KBM-7 (cell line): Measurements from ENCODE around the gene MUC12.

Experiments used
- DNase-seq: peaks from one replicate; pipeline ENCODE4 v3.0.0-alpha.2; 2015
- in situ Hi-C: fragments of 300-500 bp; cut with MboI; formaldehyde crosslinking; loops from 2 replicates; pipeline ENCODE4 v1.14.3; 2020; ENCODE audit warnings: low sequenced_read_pairs, low pct_unique_long_range_greater_than_20kb, mixed read lengths

MUC12 gene

GRCh38 chr7:100957832-100958421 lies 11.4 kb upstream of the MUC12 start:
- in situ Hi-C loops = no loop called here
- no peak for DNase-seq

DNA sequence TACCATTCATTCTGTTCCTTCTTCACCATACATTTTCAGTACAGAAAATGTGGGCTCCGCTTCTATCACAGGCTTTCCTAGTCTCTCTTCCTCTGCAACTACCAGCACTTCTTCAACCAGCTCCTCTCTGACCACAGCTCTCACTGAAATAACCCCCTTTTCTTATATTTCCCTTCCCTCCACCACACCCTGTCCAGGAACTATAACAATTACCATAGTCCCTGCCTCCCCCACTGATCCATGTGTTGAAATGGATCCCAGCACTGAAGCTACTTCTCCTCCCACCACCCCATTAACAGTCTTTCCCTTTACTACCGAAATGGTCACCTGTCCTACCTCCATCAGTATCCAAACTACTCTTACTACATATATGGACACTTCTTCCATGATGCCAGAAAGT lies 9.5 kb upstream of the MUC12 start:
- in situ Hi-C loops = loop anchor here (10.0 kb wide), 1 partner anchor 105 kb away; no protein-coding TSS in a partner anchor
- no peak for DNase-seq

DNA sequence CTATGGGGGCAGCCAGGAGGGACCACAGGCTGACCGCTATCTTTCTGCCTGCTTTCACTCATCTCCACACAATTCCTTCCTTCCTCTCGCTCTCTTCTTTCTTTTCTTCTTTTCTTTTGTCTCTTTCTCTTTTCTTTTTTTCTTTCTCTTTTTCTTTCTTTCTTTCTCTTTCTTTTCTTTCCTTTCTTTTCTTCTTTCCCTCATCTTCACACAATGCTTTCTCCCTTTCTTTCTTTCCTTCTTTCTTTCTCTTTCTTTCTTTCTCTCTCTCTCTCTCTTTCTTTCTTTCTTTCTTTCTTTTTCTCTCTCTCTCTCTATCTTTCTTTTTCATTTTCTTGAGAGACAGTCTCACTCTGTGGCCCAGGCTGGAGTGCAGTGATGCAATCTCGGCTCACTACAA lies 6.8 kb upstream of the MUC12 start:
- in situ Hi-C loops = loop anchor here (10.0 kb wide), 1 partner anchor 102 kb away; no protein-coding TSS in a partner anchor
- DNase-seq = no peak

DNA sequence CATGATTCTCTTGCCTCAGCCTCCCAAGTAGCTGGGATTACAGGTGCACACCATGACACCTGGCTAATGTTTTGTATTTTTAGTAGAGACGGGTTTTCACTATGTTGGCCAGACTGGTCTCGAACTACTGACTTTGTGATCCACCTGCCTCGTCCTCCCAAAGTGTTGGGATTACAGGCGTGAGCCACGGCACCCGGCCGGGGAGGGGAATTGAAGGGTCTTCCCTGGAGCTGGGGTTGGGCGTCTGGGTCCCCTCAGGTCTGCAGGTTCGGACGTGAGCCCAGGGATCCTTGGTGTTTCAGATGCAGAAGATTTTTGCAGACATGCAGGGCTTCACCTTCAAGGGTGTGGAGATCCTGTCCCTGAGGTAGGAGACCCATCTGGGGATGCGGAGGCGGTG lies 6.0 kb upstream of the MUC12 start:
- DNase-seq = no peak
- in situ Hi-C loops = loop anchor here (10.0 kb wide), 1 partner anchor 101 kb away; no protein-coding TSS in a partner anchor

- DNase-seq = no peak
- in situ Hi-C loops = loop anchor here (10.0 kb wide), 1 partner anchor 101 kb away; no protein-coding TSS in a partner anchor
Observed at GRCh38 chr7:100963874-100964273, 5.5 kb upstream of the MUC12 start.

DNA sequence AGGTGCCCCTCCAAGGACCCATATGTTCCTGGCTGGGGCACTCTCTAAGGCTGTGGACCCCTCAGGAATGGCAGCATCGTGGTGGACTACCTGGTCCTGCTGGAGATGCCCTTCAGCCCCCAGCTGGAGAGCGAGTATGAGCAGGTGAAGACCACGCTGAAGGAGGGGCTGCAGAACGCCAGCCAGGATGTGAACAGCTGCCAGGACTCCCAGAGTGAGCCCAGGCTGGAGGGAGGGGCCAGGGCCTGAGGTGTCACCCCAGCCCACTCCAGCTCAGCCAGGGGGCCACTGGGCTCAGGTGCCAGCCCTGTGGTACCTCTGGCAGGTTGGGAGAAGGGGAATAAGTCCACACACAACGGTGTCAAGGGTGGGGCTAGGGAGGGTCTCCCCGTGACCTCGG lies 4.7 kb upstream of the MUC12 start:
- no peak for DNase-seq
- in situ Hi-C loops = loop anchor here (10.0 kb wide), 1 partner anchor 100 kb away; no protein-coding TSS in a partner anchor

DNA sequence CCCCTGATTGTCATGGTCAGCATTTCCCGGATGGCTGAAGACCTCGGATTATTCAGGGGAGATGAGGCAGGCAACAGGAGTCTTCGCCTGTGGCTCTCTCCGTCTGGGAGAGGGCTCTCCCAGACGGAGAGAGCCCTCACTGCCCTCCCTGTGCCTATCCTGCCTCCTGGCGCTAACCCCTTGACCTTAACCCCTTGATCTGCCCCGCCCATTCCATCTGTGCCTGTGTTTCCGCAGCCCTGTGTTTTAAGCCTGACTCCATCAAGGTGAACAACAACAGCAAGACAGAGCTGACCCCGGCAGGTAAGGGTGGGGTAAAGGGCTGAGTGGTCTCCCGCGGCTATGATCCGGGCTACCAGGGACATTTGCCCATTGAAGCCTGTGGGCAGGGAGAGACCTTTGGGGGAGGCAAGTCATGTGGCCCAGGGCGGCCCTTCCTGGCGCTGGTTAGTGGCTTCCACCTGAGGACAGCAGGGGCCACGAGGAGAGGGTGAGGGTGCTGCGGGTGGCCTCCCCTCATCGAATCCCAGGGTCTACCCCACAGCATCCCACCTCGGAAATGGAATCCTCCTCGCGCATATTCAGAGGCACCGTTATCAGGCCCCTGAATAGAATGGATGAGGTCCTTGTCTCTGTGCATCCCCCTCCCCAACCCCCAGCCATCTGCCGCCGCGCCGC lies 4.2 kb upstream of the MUC12 start:
- no peak for DNase-seq
- in situ Hi-C loops = loop anchor here (10.0 kb wide), 1 partner anchor 100 kb away; no protein-coding TSS in a partner anchor

DNA sequence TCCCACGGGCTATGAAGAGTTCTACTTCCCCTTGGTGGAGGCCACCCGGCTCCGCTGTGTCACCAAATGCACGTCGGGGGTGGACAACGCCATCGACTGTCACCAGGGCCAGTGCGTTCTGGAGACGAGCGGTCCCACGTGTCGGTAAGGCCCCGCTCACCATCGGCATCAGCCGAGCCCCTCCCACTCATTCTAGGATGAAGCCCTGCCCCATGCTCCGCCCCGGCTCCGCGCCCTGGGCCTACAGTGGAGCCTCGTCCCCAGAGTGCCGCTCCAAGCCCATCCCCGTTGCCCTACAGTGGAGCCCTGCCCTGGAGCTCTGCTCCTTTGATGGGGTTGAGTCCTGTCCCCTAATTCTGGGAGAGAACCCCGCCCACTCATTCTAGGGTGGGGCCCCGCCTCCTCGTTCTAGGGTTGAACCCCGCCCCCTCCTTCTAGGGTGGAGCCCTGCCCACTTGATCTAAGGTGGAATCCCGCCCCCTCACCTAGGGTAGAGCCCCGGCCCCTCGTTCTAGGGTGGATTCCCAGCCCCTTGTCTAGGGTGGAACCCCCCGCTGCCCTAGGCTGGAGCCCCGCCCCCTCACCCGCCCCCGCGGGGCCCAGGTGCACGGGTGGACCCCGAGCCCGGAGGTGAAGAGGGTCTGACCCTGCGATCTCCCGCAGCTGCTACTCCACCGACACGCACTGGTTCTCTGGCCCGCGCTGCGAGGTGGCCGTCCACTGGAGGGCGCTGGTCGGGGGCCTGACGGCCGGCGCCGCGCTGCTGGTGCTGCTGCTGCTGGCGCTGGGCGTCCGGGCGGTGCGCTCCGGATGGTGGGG lies 3.4 kb upstream of the MUC12 start:
- DNase-seq = peak; percentile 84
- in situ Hi-C loops = loop anchor here (10.0 kb wide), 1 partner anchor 99 kb away; no protein-coding TSS in a partner anchor

DNA sequence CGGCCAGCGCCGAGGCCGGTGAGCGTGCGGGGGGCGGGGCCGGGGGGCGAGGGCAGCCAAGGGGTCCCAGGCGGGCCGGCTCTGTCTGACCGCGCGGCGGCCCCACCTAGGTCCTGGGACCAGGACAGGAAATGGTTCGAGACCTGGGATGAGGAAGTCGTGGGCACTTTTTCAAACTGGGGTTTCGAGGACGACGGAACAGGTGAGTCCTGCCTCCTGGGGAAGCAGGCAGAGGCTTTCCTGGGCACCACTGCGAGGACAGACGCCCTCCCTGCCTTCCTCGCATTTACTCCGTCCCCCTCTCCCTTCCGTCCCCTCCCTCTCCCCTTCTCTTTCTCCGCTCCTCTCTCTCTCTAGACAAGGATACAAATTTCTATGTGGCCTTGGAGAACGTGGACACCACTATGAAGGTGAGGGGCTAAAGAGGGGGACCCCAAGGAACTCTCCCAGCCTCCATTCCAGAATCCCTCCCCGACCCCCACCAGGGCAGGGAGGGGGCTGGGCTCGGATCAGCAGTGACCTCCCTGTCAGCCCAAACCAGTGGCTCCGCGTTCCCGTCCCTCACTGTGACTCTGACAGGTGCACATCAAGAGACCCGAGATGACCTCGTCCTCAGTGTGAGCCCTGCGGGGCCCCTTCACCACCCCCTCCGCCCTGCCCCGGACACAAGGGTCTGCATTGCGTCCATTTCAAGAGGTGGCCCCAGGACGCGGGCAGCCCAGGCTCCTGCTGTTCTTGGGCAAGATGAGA lies 2.6 kb upstream of the MUC12 start:
- in situ Hi-C loops = loop anchor here (10.0 kb wide), 1 partner anchor 98 kb away; no protein-coding TSS in a partner anchor
- DNase-seq = no peak

DNA sequence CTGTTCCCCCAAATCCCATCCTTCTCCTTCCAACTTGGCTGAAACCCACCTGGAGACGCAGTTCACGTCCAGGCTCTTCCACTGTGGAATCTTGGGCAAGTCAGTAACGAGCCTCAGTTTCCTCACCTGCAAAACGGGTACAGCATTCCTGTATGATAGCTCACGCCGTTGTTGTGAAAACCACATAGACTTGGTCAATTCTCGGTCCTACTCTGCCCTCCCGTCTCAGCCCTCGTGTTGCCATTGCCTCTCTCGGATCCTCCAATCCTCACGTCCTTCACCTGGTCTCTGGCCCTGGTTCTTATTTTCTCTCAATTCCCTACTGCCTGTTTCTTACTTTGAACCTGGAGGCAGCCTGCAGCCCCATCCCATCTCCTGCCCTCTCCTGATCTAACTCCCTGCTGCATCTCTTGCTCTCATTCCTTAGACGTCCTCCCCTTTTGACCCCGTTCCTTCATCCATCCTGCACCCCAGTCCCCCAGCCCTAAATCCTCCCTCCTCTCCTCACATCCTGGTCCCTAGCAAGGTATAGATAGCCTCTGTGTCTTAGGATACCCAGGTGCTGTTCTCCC lies 2.0 kb upstream of the MUC12 start:
- DNase-seq = no peak
- in situ Hi-C loops = loop anchor here (10.0 kb wide), 1 partner anchor 97 kb away; no protein-coding TSS in a partner anchor

DNA sequence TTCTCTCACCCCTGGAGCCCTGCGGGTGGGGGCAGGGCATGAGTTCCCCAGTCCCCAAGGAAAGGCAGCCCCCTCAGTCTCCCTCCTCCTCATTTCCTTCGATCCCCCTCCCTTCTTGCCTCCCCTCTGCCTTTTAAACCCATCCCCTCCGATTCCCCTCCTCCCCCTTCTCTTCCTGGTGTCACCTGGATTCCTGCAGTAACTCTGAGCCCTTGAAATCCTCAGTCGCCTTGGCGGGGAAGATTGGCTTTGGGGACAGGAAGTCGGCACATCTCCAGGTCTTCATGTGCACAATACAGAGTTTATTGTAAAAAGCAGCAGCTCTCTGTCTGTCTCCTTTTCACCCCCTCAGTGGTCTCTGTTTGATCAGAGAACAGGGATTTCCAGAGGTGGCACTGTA lies 1.3 kb upstream of the MUC12 start:
- DNase-seq = no peak
- in situ Hi-C loops = loop anchor here (10.0 kb wide), 1 partner anchor 97 kb away; no protein-coding TSS in a partner anchor

DNA sequence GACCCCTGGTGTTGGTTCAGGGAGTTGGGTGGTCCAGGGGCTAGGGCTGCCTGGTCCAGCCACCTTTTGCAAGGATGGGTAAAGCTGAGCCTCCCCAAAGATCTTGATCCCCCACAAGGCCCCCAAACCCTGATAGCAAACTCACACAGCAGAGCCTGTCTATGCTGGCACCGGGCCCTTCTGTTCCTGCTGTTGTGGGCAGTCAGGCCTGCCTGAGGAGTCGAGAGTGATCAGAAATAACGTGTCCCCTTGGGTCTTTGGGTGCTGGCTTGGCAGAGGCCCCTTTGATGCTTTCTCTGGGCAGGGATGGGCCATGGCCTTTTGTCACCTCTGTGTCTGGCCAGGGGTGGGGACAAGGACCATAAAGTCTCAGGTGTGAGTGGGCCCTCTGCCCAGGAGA lies 715 bp upstream of the MUC12 start:
- in situ Hi-C loops = loop anchor here (10.0 kb wide), 1 partner anchor 96 kb away; no protein-coding TSS in a partner anchor

GRCh38 chr7:100971111-100972001 lies 2.0 kb downstream of the MUC12 start:
- in situ Hi-C loops = no loop called here
- no peak for DNase-seq

More for the DNA sequence above, 715 bp upstream of the MUC12 start:
- no peak for DNase-seq

DNA sequence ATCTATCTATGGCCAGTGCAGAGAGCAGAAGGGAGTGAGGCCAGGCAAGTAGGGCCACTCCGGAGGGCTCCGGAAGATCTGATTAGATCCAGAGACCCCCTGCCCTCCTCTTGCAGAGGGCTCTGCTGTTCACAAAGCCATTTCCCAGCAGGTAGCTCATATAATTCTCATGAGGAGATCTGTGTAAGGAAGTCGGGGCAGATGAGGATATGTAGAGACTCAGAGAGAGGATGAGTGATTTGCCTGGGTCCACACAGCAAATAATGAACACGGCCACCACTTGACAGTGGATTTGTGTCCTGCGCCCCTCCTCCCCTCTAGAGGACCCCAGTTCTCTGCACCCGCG lies 2.6 kb downstream of the MUC12 start:
- no peak for DNase-seq
- in situ Hi-C loops = no loop called here

- in situ Hi-C loops = no loop called here
- no peak for DNase-seq
Observed at GRCh38 chr7:100974021-100974420, 4.7 kb downstream of the MUC12 start.

- in situ Hi-C loops = no loop called here
- no peak for DNase-seq
Observed at GRCh38 chr7:100975371-100975821, 6.0 kb downstream of the MUC12 start.

DNA sequence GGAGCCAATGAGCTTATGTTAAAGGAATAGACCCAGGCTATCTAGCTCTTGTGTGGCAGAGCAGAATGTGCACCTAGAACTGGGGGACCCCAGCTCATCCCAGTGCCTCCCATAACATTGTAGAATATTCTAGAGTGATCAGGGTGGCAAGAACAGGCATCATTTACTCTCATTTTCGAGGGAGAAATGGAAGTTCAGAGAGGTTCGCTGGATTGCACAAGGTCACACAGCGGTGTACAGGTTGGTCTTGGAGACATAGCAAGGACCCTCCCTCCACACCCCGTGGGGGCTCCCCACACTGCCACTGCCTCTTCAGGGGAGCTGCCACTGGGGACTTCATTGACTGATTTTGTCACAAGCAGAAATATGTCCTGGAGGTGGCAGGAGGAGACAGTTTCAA lies 8.9 kb downstream of the MUC12 start:
- in situ Hi-C loops = no loop called here
- DNase-seq = no peak
